Measurements from ENCODE around the gene HBS1L.

GRCh38 chr6:135088281-135088680 lies 33.7 kb upstream of the HBS1L start:
- TF ChIP-seq CTCF (IDR thresholded peaks at IDR 0.05): no peak
- no peak for TF ChIP-seq POLR2A (IDR thresholded peaks at IDR 0.05)

Data from body of pancreas (tissue), 4 donors.